Measurements from ENCODE around the gene SLC45A1.
"Not testable (repeated sequence)": the region's sequence is repeated elsewhere in the genome, so short reads cannot be mapped to it uniquely, and the experiment has no call there.

The SLC45A1 gene

GRCh38 chr1:8367571-8368194 lies 49.8 kb downstream of the SLC45A1 start:
- DNase-seq (ENCODE audit: low read depth in 3 of 3, low spot score in 1 of 3): no peak

GRCh38 chr1:8368956-8369639 lies 51.2 kb downstream of the SLC45A1 start:
- no peak for DNase-seq (ENCODE audit: low read depth in 3 of 3, low spot score in 1 of 3)

- no peak for DNase-seq (ENCODE audit: low read depth in 3 of 3, low spot score in 1 of 3)
These were observed 52.4 kb downstream of the SLC45A1 start for GRCh38 chr1:8370046-8370881.

GRCh38 chr1:8370905-8371315 lies 53.0 kb downstream of the SLC45A1 start:
- DNase-seq (ENCODE audit: low read depth in 3 of 3, low spot score in 1 of 3): no peak

- no peak for DNase-seq (ENCODE audit: low read depth in 3 of 3, low spot score in 1 of 3)
These were observed 53.6 kb downstream of the SLC45A1 start for GRCh38 chr1:8371372-8371991.

GRCh38 chr1:8373125-8373524 lies 55.2 kb downstream of the SLC45A1 start:
- DNase-seq (ENCODE audit: low read depth in 3 of 3, low spot score in 1 of 3): no peak

- DNase-seq (ENCODE audit: low read depth in 3 of 3, low spot score in 1 of 3): no peak
These were observed 55.8 kb downstream of the SLC45A1 start for GRCh38 chr1:8373581-8374241.

- DNase-seq (ENCODE audit: low read depth in 3 of 3, low spot score in 1 of 3): no peak
These were observed 56.4 kb downstream of the SLC45A1 start for GRCh38 chr1:8374356-8374755.

GRCh38 chr1:8374812-8375211 lies 56.9 kb downstream of the SLC45A1 start:
- DNase-seq (ENCODE audit: low read depth in 3 of 3, low spot score in 1 of 3): no peak

- no peak for DNase-seq (ENCODE audit: low read depth in 3 of 3, low spot score in 1 of 3)
These were observed 58.5 kb downstream of the SLC45A1 start for GRCh38 chr1:8376358-8376840.

GRCh38 chr1:8377271-8377981 lies 59.5 kb downstream of the SLC45A1 start:
- DNase-seq (ENCODE audit: low read depth in 3 of 3, low spot score in 1 of 3): no peak

- no peak for DNase-seq (ENCODE audit: low read depth in 3 of 3, low spot score in 1 of 3)
These were observed 60.3 kb downstream of the SLC45A1 start for GRCh38 chr1:8378178-8378577.

- no peak for DNase-seq (ENCODE audit: low read depth in 3 of 3, low spot score in 1 of 3)
These were observed 61.1 kb downstream of the SLC45A1 start for GRCh38 chr1:8378981-8379470.

GRCh38 chr1:8379513-8380186 lies 61.7 kb downstream of the SLC45A1 start:
- no peak for DNase-seq (ENCODE audit: low read depth in 3 of 3, low spot score in 1 of 3)

GRCh38 chr1:8380310-8380709 lies 62.4 kb downstream of the SLC45A1 start:
- DNase-seq (ENCODE audit: low read depth in 3 of 3, low spot score in 1 of 3): not testable (repeated sequence)

GRCh38 chr1:8381618-8382017 lies 63.7 kb downstream of the SLC45A1 start:
- no peak for DNase-seq (ENCODE audit: low read depth in 3 of 3, low spot score in 1 of 3)

GRCh38 chr1:8382051-8382505 lies 64.2 kb downstream of the SLC45A1 start:
- no peak for DNase-seq (ENCODE audit: low read depth in 3 of 3, low spot score in 1 of 3)

- DNase-seq (ENCODE audit: low read depth in 3 of 3, low spot score in 1 of 3): no peak
These were observed 64.9 kb downstream of the SLC45A1 start for GRCh38 chr1:8382608-8383505.
